Activated CD8-positive, alpha-beta T cell treated with anti-CD3 and anti-CD28 coated beads for 36 hours (primary cell): ENCODE data around the gene AMIGO3. TPM values are rescaled to one million over a fixed set of nuclear protein-coding genes. Genes with fewer than 3 reads are reported as not detected.

Source experiments
- ATAC-seq: fragments of 200-7000 bp; cut with Tn5 transposase; one replicate; pipeline ENCODE4 v1.10.0; 2021; ENCODE audit warnings: mild to moderate bottlenecking, moderate library complexity
- CTCF ChIA-PET: fragments of 350-600 bp; sonication (Branson Sonifier 250); formaldehyde crosslinking; loops from one replicate; lab custom pipeline; 2021; ENCODE audit warnings: antibody characterized with exemption; lab: Charles Lee
- POLR2A ChIA-PET: fragments of 350-600 bp; sonication (Branson Sonifier 250); formaldehyde crosslinking; loops from one replicate; lab custom pipeline; 2021; ENCODE audit warnings: antibody characterized with exemption; lab: Charles Lee
- DNase-seq: peaks from one replicate; pipeline ENCODE4 v3.0.0-alpha.2; 2020
- H3K27ac Mint-ChIP-seq: one replicate; pipeline ENCODE4 v1.8.0; 2021; ENCODE audit warnings: mild to moderate bottlenecking, mixed read lengths
- H3K27me3 Mint-ChIP-seq: one replicate; pipeline ENCODE4 v1.8.0; 2021; ENCODE audit warnings: mixed read lengths
- H3K36me3 Mint-ChIP-seq: one replicate; pipeline ENCODE4 v1.8.0; 2021; ENCODE audit warnings: low read depth, mixed read lengths
- H3K4me1 Mint-ChIP-seq: one replicate; pipeline ENCODE4 v1.8.0; 2021; ENCODE audit warnings: low read depth, mixed read lengths
- H3K4me3 Mint-ChIP-seq: one replicate; pipeline ENCODE4 v1.8.0; 2021; ENCODE audit warnings: mild to moderate bottlenecking, moderate library complexity, mixed read lengths
- H3K9me3 Mint-ChIP-seq: one replicate; pipeline ENCODE4 v1.8.0; 2021; ENCODE audit warnings: mixed read lengths
- CTCF ChIP-seq: fragments of 200-600 bp; IDR thresholded peaks from one replicate; pipeline ENCODE4 v1.8.0; 2022; ENCODE audit warnings: antibody characterized with exemption, mild to moderate bottlenecking
- intact Hi-C: fragments of 100-400 bp; cut with micrococcal nuclease; formaldehyde crosslinking; loops from one replicate; pipeline ENCODE4 v1.10.0; 2022
- total RNA-seq, 2 experiments: library from RNA; stranded (reverse); gene quantifications; one replicate each; pipeline ENCODE4 v1.2.3, GENCODE V29; 2021

AMIGO3 gene
- total RNA-seq, 2 experiments from 2014 or later, result 0.23 TPM; not detected in 1

- intact Hi-C loops, result no loop called here
- no peak for TF ChIP-seq CTCF
- Mint-ChIP-seq H3K27me3 (no peaks in the 10 kb centered on the region), H3K9me3 (no peaks in the 10 kb centered on the region), H3K36me3 (peaks cover 20% of the 10 kb centered on the region), H3K27ac (no peak overlapping the region), H3K4me1 (peaks cover 12% of the 10 kb centered on the region), H3K4me3 (no peak overlapping the region)
- ChIA-PET POLR2A (interaction anchor here (0.5 kb wide), 1 partner anchor 279 kb away, joined by 3 read pairs; no protein-coding TSS in a partner anchor), CTCF (interaction anchor here (1.2 to 1.4 kb wide), 2 partner anchors 12 to 143 kb away, joined by 3 read pairs; no protein-coding TSS in a partner anchor)
- ATAC-seq (no peak), DNase-seq (no peak)
Measured at GRCh38 chr3:49683162-49683561, 36.3 kb downstream of the AMIGO3 start.

GRCh38 chr3:49681543-49681942 is 37.9 kb downstream of the AMIGO3 start:
- DNase-seq (no peak), ATAC-seq (no peak)
- no peak for TF ChIP-seq CTCF
- POLR2A ChIA-PET, result interaction anchor here (1.5 kb wide), 1 partner anchor 8 kb away, joined by 3 read pairs; no protein-coding TSS in a partner anchor
- Mint-ChIP-seq H3K27ac (no peak overlapping the region), H3K36me3 (peaks cover 29% of the 10 kb centered on the region), H3K27me3 (no peaks in the 10 kb centered on the region), H3K4me3 (no peak overlapping the region), H3K4me1 (peaks cover 9% of the 10 kb centered on the region), H3K9me3 (no peaks in the 10 kb centered on the region)
- intact Hi-C loops, result no loop called here
- CTCF ChIA-PET, result interaction anchor here (1.1 kb wide), 1 partner anchor 142 kb away, joined by 4 read pairs; no protein-coding TSS in a partner anchor

- H3K36me3 Mint-ChIP-seq, result peaks cover 30% of the 10 kb centered on the region
- ATAC-seq, result no peak
Measured at GRCh38 chr3:49681232-49681522, 38.3 kb downstream of the AMIGO3 start.

GRCh38 chr3:49680493-49681231 is 38.8 kb downstream of the AMIGO3 start:
- POLR2A ChIA-PET, result interaction anchor here (1.5 kb wide), 1 partner anchor 7 kb away, joined by 3 read pairs; no protein-coding TSS in a partner anchor
- Mint-ChIP-seq H3K4me1 (peaks cover 15% of the 10 kb centered on the region), H3K9me3 (no peaks in the 10 kb centered on the region), H3K36me3 (peaks cover 34% of the 10 kb centered on the region), H3K27me3 (no peaks in the 10 kb centered on the region), H3K27ac (no peak overlapping the region), H3K4me3 (no peak overlapping the region)
- no peak for DNase-seq
- TF ChIP-seq CTCF, result no peak
- CTCF ChIA-PET, result interaction anchor here (1.1 to 1.6 kb wide), 2 partner anchors 140 to 141 kb away, joined by 4 to 5 read pairs; no protein-coding TSS in a partner anchor
- no peak for ATAC-seq
- intact Hi-C loops, result no loop called here

More at GRCh38 chr3:49681232-49681522, 38.3 kb downstream of the AMIGO3 start:
- Mint-ChIP-seq H3K4me3 (no peak overlapping the region), H3K9me3 (no peaks in the 10 kb centered on the region), H3K27me3 (no peaks in the 10 kb centered on the region), H3K4me1 (peaks cover 11% of the 10 kb centered on the region), H3K27ac (no peak overlapping the region)
- ChIA-PET POLR2A (interaction anchor here (1.5 kb wide), 1 partner anchor 8 kb away, joined by 3 read pairs; no protein-coding TSS in a partner anchor), CTCF (interaction anchor here (1.1 kb wide), 1 partner anchor 142 kb away, joined by 4 read pairs; no protein-coding TSS in a partner anchor)
- no peak for TF ChIP-seq CTCF
- intact Hi-C loops, result no loop called here
- DNase-seq, result no peak

GRCh38 chr3:49675912-49676311 is 43.6 kb downstream of the AMIGO3 start:
- no peak for TF ChIP-seq CTCF
- H3K36me3 Mint-ChIP-seq, result peaks cover 31% of the 10 kb centered on the region
- H3K4me1 Mint-ChIP-seq, result peaks cover 36% of the 10 kb centered on the region
- DNase-seq (no peak), ATAC-seq (no peak)
- POLR2A ChIA-PET, result no interaction called here
- no peaks in the 10 kb centered on the region for H3K9me3 Mint-ChIP-seq
- CTCF ChIA-PET, result interaction anchor here (1.0 to 3.7 kb wide), 2 partner anchors 27 to 136 kb away, joined by 4 to 17 read pairs; no protein-coding TSS in a partner anchor
- H3K27me3 Mint-ChIP-seq, result no peaks in the 10 kb centered on the region
- H3K4me3 Mint-ChIP-seq, result peak overlapping the region; percentile 2
- peak overlapping the region; percentile 59 for H3K27ac Mint-ChIP-seq
- intact Hi-C loops, result no loop called here
